Measurements from ENCODE around the gene OLFM1. TPM values are rescaled to one million over a fixed set of nuclear protein-coding genes. Genes with fewer than 3 reads are reported as not detected.

OLFM1 gene
- total RNA-seq, 4 donors from 2014 or later: 13.5 to 32.8 (median 25.6) TPM

- no peak for ATAC-seq
- H3K36me3 ChIP-seq: peaks cover 0 to 18% of the 10 kb centered on the region in 2 donors
- no peaks in the 10 kb centered on the region for H3K9me3 ChIP-seq
- H3K4me1 ChIP-seq: peaks cover 0 to 13% (median 0%) of the 10 kb centered on the region in 3 donors
- WGBS, 2 donors (ENCODE audit: low coverage in 1 of 2): 48 to 58% methylated on average over 3 to 6 of the region's 6 CpGs
- H3K27me3 ChIP-seq: peaks cover 6% of the 10 kb centered on the region
- TF ChIP-seq POLR2AphosphoS5 (IDR thresholded peaks at IDR 0.05) (no peak), CTCF (IDR thresholded peaks at IDR 0.05) (no peak), EP300 (IDR thresholded peaks at IDR 0.05) (no peak), POLR2A (IDR thresholded peaks at IDR 0.05) (no peak)
- H3K4me3 ChIP-seq: no peak overlapping the region
- peak overlapping the region in 3 of 4 donors; percentile 40 to 44 (median 43) for H3K27ac ChIP-seq
These were observed 35.8 kb downstream of the OLFM1 start for GRCh38 chr9:135123126-135123772.

- no peak overlapping the region for H3K4me3 ChIP-seq
- WGBS, 2 donors (ENCODE audit: low coverage in 1 of 2): 60% methylated on average over 1 of the region's 7 CpGs; no CpG with 5 or more reads in 1 of the 2 donors
- no peak for TF ChIP-seq CTCF (IDR thresholded peaks at IDR 0.05)
- peaks cover 0 to 18% of the 10 kb centered on the region in 2 donors for H3K36me3 ChIP-seq
- H3K27ac ChIP-seq: peak overlapping the region in 3 of 4 donors; percentile 40 to 44 (median 43)
- peak; percentile 65 for ATAC-seq
- peaks cover 0 to 13% (median 0%) of the 10 kb centered on the region in 3 donors for H3K4me1 ChIP-seq
- H3K9me3 ChIP-seq: no peaks in the 10 kb centered on the region
- peaks cover 11% of the 10 kb centered on the region for H3K27me3 ChIP-seq
These were observed 36.3 kb downstream of the OLFM1 start for GRCh38 chr9:135123773-135124134.

- H3K36me3 ChIP-seq: no peaks in the 10 kb centered on the region
- H3K27me3 ChIP-seq: peaks cover 40% of the 10 kb centered on the region
- H3K4me3 ChIP-seq: no peak overlapping the region
- peaks cover 0 to 13% (median 0%) of the 10 kb centered on the region in 3 donors for H3K4me1 ChIP-seq
- H3K9me3 ChIP-seq: no peaks in the 10 kb centered on the region
- H3K27ac ChIP-seq: no peak overlapping the region
- 65 to 97% methylated on average over 7 to 10 of the region's 34 CpGs for WGBS, 2 donors (ENCODE audit: low coverage in 1 of 2)
- TF ChIP-seq POLR2A (IDR thresholded peaks at IDR 0.05) (no peak), POLR2AphosphoS5 (IDR thresholded peaks at IDR 0.05) (peak; percentile 48), EP300 (IDR thresholded peaks at IDR 0.05) (no peak)
- ATAC-seq: peak; percentile 72
These were observed 39.2 kb downstream of the OLFM1 start for GRCh38 chr9:135126451-135127187.

- no peak for ATAC-seq
- WGBS, 2 donors (ENCODE audit: low coverage in 1 of 2): 69 to 77% methylated on average over 10 to 13 of the region's 23 CpGs
- no peak overlapping the region for H3K4me3 ChIP-seq
- H3K9me3 ChIP-seq: no peaks in the 10 kb centered on the region
- no peak overlapping the region for H3K27ac ChIP-seq
- peaks cover 53% of the 10 kb centered on the region for H3K27me3 ChIP-seq
- peaks cover 0 to 11% (median 0%) of the 10 kb centered on the region in 3 donors for H3K4me1 ChIP-seq
- TF ChIP-seq POLR2AphosphoS5 (IDR thresholded peaks at IDR 0.05) (no peak), POLR2A (IDR thresholded peaks at IDR 0.05) (no peak), CTCF (IDR thresholded peaks at IDR 0.05) (no peak), EP300 (IDR thresholded peaks at IDR 0.05) (no peak)
- H3K36me3 ChIP-seq: no peaks in the 10 kb centered on the region
These were observed 40.5 kb downstream of the OLFM1 start for GRCh38 chr9:135127718-135128670.

- ATAC-seq: no peak
- TF ChIP-seq POLR2A (IDR thresholded peaks at IDR 0.05) (no peak), POLR2AphosphoS5 (IDR thresholded peaks at IDR 0.05) (no peak), CTCF (IDR thresholded peaks at IDR 0.05) (no peak), EP300 (IDR thresholded peaks at IDR 0.05) (no peak)
- H3K36me3 ChIP-seq: no peaks in the 10 kb centered on the region
- no peaks in the 10 kb centered on the region for H3K9me3 ChIP-seq
- H3K27me3 ChIP-seq: peaks cover 66% of the 10 kb centered on the region
- no peak overlapping the region for H3K4me3 ChIP-seq
- H3K27ac ChIP-seq: no peak overlapping the region
- WGBS, 2 donors (ENCODE audit: low coverage in 1 of 2): 60 to 90% methylated on average over 2 of the region's 7 CpGs
- H3K4me1 ChIP-seq: peaks cover 0 to 4% (median 0%) of the 10 kb centered on the region in 3 donors
These were observed 41.7 kb downstream of the OLFM1 start for GRCh38 chr9:135129137-135129695.
